Keratinocyte (primary cell): Measurements from ENCODE around the gene AFAP1L2.

Experiments used
- EZH2 ChIP-seq: IDR thresholded peaks from one replicate; pipeline ENCODE4 v1.6.1; 2012; ENCODE audit warnings: inconsistent platforms, mild to moderate bottlenecking, low read length, moderate library complexity
- TF ChIP-seq, protein P1 (sequence below), 3 experiments: IDR thresholded peaks in 1 of 3; conservative IDR thresholded peaks in 1 of 3; optimal IDR thresholded peaks in 1 of 3; 2 replicates in 2 of 3; 3 replicates in 1 of 3; pipeline versions ENCODE3 to v1.5.1; 2011; ENCODE audit warnings: low read length in 3 of 3, mild to moderate bottlenecking in 3 of 3, moderate library complexity in 2 of 3, control low read depth in 1 of 3, inconsistent platforms in 1 of 3; ENCODE audit not compliant: insufficient read depth in 2 of 3; ENCODE audit errors: extremely low read depth in 1 of 3

DNA sequence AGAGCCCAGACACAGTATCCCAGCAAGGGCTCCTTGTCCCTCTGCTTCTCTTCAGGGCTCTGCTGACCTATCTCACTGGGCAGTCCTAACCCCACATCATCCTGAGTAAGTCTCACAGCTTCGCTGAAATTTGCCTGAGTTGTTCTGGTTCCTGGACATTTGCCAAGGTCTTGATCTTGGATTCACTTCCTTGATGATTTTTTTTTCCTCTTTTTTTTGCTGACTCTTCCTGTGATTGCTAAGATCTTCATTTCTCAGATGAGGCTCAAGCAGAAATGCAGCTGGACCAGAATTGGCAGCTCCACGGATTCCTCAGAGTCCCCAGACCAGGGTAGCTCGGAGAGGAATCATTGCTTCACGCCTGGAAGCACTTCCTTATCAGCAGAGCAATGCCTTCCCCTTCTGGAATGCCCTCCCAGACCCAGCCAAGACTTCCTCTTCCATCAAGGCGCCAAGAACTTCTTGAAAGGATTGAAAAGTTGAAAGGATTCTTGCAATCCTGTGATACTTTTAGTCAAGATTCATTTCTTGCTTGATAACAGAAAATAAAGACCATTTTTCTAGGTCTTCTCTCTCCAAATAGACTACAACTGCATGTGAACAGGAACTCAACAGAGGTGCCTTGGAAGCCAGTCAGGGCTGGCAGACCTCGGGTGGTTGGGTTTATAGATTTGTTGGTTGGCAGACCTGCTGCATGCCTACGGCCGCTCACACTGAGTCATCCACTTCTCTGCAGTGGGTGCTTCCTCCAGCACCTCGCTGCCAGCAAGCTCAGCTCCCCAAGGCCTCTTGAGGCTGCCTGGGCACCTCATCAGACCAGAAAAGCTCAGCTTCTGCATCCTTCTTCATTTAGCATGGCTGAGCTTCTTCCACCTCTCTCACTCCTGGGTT is 8.8 kb upstream of the AFAP1L2 start:
- TF ChIP-seq, protein P1, sequence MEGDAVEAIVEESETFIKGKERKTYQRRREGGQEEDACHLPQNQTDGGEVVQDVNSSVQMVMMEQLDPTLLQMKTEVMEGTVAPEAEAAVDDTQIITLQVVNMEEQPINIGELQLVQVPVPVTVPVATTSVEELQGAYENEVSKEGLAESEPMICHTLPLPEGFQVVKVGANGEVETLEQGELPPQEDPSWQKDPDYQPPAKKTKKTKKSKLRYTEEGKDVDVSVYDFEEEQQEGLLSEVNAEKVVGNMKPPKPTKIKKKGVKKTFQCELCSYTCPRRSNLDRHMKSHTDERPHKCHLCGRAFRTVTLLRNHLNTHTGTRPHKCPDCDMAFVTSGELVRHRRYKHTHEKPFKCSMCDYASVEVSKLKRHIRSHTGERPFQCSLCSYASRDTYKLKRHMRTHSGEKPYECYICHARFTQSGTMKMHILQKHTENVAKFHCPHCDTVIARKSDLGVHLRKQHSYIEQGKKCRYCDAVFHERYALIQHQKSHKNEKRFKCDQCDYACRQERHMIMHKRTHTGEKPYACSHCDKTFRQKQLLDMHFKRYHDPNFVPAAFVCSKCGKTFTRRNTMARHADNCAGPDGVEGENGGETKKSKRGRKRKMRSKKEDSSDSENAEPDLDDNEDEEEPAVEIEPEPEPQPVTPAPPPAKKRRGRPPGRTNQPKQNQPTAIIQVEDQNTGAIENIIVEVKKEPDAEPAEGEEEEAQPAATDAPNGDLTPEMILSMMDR (optimal IDR thresholded peaks at IDR 0.05 in 1 of 3, IDR thresholded peaks at IDR 0.05 in 1 of 3, conservative IDR thresholded peaks at IDR 0.05 in 1 of 3; ENCODE audit: extremely low read depth in 1 of 3, insufficient read depth in 2 of 3, low read length in 3 of 3), result no peak
- no peak for TF ChIP-seq EZH2
